HEK293 (cell line): Measurements from ENCODE around the gene GPHB5.

ENCODE experiments used
- CTCF ChIA-PET: fragments of 350-600 bp; formaldehyde crosslinking; extraction: SDS; loops from one replicate; lab custom pipeline; 2021; ENCODE audit warnings: antibody characterized with exemption; lab: Yijun Ruan, JAX
- POLR2A ChIA-PET: fragments of 300-600 bp; formaldehyde crosslinking; extraction: SDS; loops from one replicate; lab custom pipeline; 2020; ENCODE audit warnings: antibody characterized with exemption, inconsistent platforms; lab: Yijun Ruan, JAX
- H3K27ac ChIP-seq: fragments of 200-500 bp; sonication (Bioruptor generic); 2 replicates; pipeline ENCODE4 v1.5.1; 2014; ENCODE audit warnings: low read depth, low read length, control low read depth, inconsistent platforms; ENCODE audit errors: extremely low read depth
- H3K36me3 ChIP-seq, 2 experiments: fragments of 200-500 bp in 1 of 2; sonication (Bioruptor generic) in 1 of 2; 1 replicate in 1 of 2; 2 replicates in 1 of 2; pipeline ENCODE4 v1.5.1; 2014 to 2017; ENCODE audit warnings: inconsistent platforms in 2 of 2, low read length in 2 of 2; ENCODE audit not compliant: control insufficient read depth in 2 of 2, insufficient read depth in 1 of 2
- H3K4me1 ChIP-seq: fragments of 200-500 bp; sonication (Bioruptor generic); 2 replicates; pipeline ENCODE4 v1.5.1; 2014; ENCODE audit warnings: mild to moderate bottlenecking, low read length, inconsistent platforms; ENCODE audit not compliant: control insufficient read depth, insufficient read depth
- H3K4me3 ChIP-seq: 2 replicates; pipeline ENCODE4 v1.5.1; 2011; ENCODE audit warnings: low read depth, mild to moderate bottlenecking, control low read depth, low read length, moderate library complexity
- H3K9me3 ChIP-seq: fragments of 200-500 bp; sonication (Bioruptor generic); 2 replicates; pipeline ENCODE4 v1.5.1; 2014; ENCODE audit warnings: low read depth, low read length, inconsistent platforms; ENCODE audit not compliant: control insufficient read depth, insufficient read depth
- RBAK ChIP-seq: fragments of 450-650 bp; formaldehyde crosslinking; IDR thresholded peaks from 2 replicates; pipeline ENCODE4 v1.5.1; 2016; ENCODE audit warnings: missing biosample characterization, missing genetic modification characterization
- REPIN1 ChIP-seq: fragments of 450-650 bp; formaldehyde crosslinking; IDR thresholded peaks from 2 replicates; pipeline ENCODE4 v1.5.1; 2017; ENCODE audit warnings: missing biosample characterization, missing genetic modification characterization, low read depth
- SCRT2 ChIP-seq: fragments of 450-650 bp; formaldehyde crosslinking; IDR thresholded peaks from 2 replicates; pipeline ENCODE4 v1.5.1; 2016; ENCODE audit warnings: missing biosample characterization, missing genetic modification characterization
- ZBTB17 ChIP-seq: fragments of 450-650 bp; formaldehyde crosslinking; IDR thresholded peaks from 2 replicates; pipeline ENCODE4 v1.5.1; 2016; ENCODE audit warnings: missing biosample characterization, missing genetic modification characterization
- ZBTB49 ChIP-seq: fragments of 450-650 bp; formaldehyde crosslinking; IDR thresholded peaks from 2 replicates; pipeline ENCODE4 v1.5.1; 2016; ENCODE audit warnings: missing biosample characterization, missing genetic modification characterization, low read depth
- ZNF112 ChIP-seq: fragments of 450-650 bp; formaldehyde crosslinking; IDR thresholded peaks from 2 replicates; pipeline ENCODE4 v1.5.0; 2017; ENCODE audit warnings: missing biosample characterization, missing genetic modification characterization
- ZNF239 ChIP-seq: fragments of 450-650 bp; formaldehyde crosslinking; IDR thresholded peaks from 2 replicates; pipeline ENCODE4 v1.5.1; 2016; ENCODE audit warnings: missing biosample characterization, missing genetic modification characterization
- ZNF335 ChIP-seq: fragments of 450-650 bp; formaldehyde crosslinking; conservative IDR thresholded peaks from 2 replicates; pipeline ENCODE4 v1.5.1; 2016; ENCODE audit warnings: missing biosample characterization, missing genetic modification characterization
- ZNF350 ChIP-seq: fragments of 450-650 bp; formaldehyde crosslinking; IDR thresholded peaks from 2 replicates; pipeline ENCODE4 v1.5.0; 2017; ENCODE audit warnings: missing biosample characterization, mild to moderate bottlenecking, missing genetic modification characterization
- ZNF391 ChIP-seq: fragments of 450-650 bp; formaldehyde crosslinking; IDR thresholded peaks from 2 replicates; pipeline ENCODE4 v1.5.1; 2016; ENCODE audit warnings: low read depth, missing biosample characterization, missing genetic modification characterization, borderline replicate concordance
- ZNF473 ChIP-seq: fragments of 450-650 bp; formaldehyde crosslinking; IDR thresholded peaks from 2 replicates; pipeline ENCODE4 v1.5.1; 2017; ENCODE audit warnings: missing biosample characterization, missing genetic modification characterization
- ZNF514 ChIP-seq: fragments of 450-650 bp; formaldehyde crosslinking; IDR thresholded peaks from 2 replicates; pipeline ENCODE4 v1.5.1; 2016; ENCODE audit warnings: missing biosample characterization, missing genetic modification characterization
- ZNF548 ChIP-seq: fragments of 450-650 bp; formaldehyde crosslinking; IDR thresholded peaks from 2 replicates; pipeline ENCODE4 v1.5.1; 2016; ENCODE audit warnings: missing biosample characterization, missing genetic modification characterization
- ZNF571 ChIP-seq: fragments of 450-650 bp; formaldehyde crosslinking; IDR thresholded peaks from 2 replicates; pipeline ENCODE4 v1.5.0; 2017; ENCODE audit warnings: missing biosample characterization, missing genetic modification characterization
- ZNF623 ChIP-seq: fragments of 450-650 bp; formaldehyde crosslinking; IDR thresholded peaks from 2 replicates; pipeline ENCODE4 v1.5.1; 2016; ENCODE audit warnings: missing biosample characterization, missing genetic modification characterization
- ZNF658 ChIP-seq: fragments of 450-650 bp; formaldehyde crosslinking; IDR thresholded peaks from 2 replicates; pipeline ENCODE4; 2016; ENCODE audit warnings: missing biosample characterization, missing genetic modification characterization
- ZNF704 ChIP-seq: fragments of 450-650 bp; formaldehyde crosslinking; IDR thresholded peaks from 2 replicates; pipeline ENCODE4 v1.5.1; 2016; ENCODE audit warnings: missing biosample characterization, missing genetic modification characterization
- ZSCAN23 ChIP-seq: fragments of 450-650 bp; formaldehyde crosslinking; IDR thresholded peaks from 2 replicates; pipeline ENCODE4 v1.5.1; 2016; ENCODE audit warnings: missing biosample characterization, missing genetic modification characterization
- TF ChIP-seq, protein P1 (sequence below): fragments of 450-650 bp; formaldehyde crosslinking; IDR thresholded peaks from 2 replicates; pipeline ENCODE4 v1.5.1; 2016; ENCODE audit warnings: missing biosample characterization, missing genetic modification characterization
- TF ChIP-seq, protein P2 (sequence below): fragments of 450-650 bp; formaldehyde crosslinking; IDR thresholded peaks from 2 replicates; pipeline ENCODE4 v1.5.1; 2016; ENCODE audit warnings: missing biosample characterization, missing genetic modification characterization
- TF ChIP-seq, protein P3 (sequence below): fragments of 450-650 bp; formaldehyde crosslinking; IDR thresholded peaks from 2 replicates; pipeline ENCODE4 v1.5.1; 2016; ENCODE audit warnings: missing biosample characterization, missing genetic modification characterization

The GPHB5 gene

DNA sequence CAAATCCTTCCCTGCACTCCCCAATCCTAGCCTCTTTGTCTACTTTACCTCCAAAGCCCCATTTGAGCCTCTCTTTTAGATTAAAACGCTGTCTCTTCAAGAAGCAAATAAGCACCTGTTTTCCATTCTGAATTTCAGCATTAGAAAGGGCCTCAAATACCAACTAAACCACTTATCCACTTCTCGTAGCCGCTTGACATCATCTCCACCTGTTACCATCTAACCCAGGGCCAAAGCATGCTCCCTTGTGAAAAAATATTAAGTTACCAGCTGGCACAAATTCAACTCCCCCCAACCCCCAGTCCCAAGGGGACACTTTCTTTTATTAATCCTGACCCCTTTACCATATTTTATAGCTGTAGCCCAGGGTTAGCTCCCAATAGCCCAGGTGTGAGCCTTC lies 43.1 kb downstream of the GPHB5 start:
- no peak for TF ChIP-seq ZNF239 (tag by site-specific recombination)
- TF ChIP-seq SCRT2 (tag by site-specific recombination): peak; percentile 79
- TF ChIP-seq, protein P1, sequence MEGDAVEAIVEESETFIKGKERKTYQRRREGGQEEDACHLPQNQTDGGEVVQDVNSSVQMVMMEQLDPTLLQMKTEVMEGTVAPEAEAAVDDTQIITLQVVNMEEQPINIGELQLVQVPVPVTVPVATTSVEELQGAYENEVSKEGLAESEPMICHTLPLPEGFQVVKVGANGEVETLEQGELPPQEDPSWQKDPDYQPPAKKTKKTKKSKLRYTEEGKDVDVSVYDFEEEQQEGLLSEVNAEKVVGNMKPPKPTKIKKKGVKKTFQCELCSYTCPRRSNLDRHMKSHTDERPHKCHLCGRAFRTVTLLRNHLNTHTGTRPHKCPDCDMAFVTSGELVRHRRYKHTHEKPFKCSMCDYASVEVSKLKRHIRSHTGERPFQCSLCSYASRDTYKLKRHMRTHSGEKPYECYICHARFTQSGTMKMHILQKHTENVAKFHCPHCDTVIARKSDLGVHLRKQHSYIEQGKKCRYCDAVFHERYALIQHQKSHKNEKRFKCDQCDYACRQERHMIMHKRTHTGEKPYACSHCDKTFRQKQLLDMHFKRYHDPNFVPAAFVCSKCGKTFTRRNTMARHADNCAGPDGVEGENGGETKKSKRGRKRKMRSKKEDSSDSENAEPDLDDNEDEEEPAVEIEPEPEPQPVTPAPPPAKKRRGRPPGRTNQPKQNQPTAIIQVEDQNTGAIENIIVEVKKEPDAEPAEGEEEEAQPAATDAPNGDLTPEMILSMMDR (tag by site-specific recombination): no peak
- TF ChIP-seq ZNF571 (tag by site-specific recombination): no peak
- TF ChIP-seq ZNF704: no peak
- TF ChIP-seq ZNF391 (tag by site-specific recombination): no peak
- H3K27ac ChIP-seq: no peak overlapping the region
- ChIA-PET CTCF (interaction anchor here (0.6 to 4.5 kb wide), 13 partner anchors 7 to 1382 kb away, joined by 3 to 29 read pairs (median 3); no protein-coding TSS in a partner anchor), POLR2A (no interaction called here)
- no peak overlapping the region for H3K4me3 ChIP-seq
- no peaks in the 10 kb centered on the region for H3K9me3 ChIP-seq
- H3K4me1 ChIP-seq: no peaks in the 10 kb centered on the region
- H3K36me3 ChIP-seq: no peaks in the 10 kb centered on the region

DNA sequence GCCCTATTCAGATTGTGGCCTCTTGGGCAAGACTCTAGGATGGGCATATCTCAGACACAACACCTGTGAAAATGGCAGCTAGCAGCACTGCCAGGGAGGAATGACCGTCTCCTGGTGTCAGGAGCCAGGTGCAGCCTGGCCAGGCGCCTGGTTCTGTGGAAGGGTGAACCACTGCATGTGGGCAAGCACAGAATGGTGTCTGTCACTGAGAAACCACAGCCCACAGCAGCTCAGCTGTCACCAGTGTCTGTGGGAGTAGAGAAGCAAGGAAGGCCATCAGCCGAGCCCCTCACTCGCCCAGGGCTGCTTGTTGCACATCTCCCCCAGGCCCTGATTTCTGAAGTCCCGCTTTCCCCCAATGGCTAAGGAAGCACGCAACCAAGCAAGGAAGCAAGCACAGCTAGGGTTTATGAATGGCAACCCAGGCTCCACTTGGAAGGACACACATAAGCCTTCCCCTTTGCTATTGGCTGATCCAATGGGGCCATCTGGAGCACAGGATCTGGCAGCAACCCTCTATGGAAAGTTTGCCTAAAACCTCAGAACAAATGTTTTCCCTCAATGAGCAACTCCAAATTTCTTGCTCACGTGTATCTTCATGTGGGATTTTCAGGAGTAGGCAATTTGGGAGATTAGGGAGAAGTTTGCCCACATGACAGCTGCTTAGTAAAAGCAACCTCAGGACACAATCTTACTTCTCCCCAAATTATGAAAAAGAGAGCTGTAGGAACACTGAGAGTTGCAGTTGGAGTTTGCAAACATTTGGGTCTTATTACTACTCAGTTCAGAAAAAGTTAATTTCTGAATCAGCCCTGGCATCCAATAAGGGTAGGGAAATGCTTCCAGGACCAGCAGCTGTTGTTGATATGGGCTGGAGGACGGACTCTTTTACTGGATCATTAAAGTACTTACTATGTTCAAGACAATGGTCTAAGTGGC lies 44.7 kb downstream of the GPHB5 start:
- no peak for TF ChIP-seq ZNF473 (tag by site-specific recombination)
- TF ChIP-seq ZNF623: no peak
- TF ChIP-seq ZBTB17 (tag by site-specific recombination): no peak
- TF ChIP-seq ZSCAN23 (tag by site-specific recombination): no peak
- TF ChIP-seq RBAK (tag by site-specific recombination): no peak
- TF ChIP-seq, protein P2, sequence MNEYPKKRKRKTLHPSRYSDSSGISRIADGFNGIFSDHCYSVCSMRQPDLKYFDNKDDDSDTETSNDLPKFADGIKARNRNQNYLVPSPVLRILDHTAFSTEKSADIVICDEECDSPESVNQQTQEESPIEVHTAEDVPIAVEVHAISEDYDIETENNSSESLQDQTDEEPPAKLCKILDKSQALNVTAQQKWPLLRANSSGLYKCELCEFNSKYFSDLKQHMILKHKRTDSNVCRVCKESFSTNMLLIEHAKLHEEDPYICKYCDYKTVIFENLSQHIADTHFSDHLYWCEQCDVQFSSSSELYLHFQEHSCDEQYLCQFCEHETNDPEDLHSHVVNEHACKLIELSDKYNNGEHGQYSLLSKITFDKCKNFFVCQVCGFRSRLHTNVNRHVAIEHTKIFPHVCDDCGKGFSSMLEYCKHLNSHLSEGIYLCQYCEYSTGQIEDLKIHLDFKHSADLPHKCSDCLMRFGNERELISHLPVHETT: no peak
- no peak for TF ChIP-seq REPIN1 (tag by site-specific recombination)
- TF ChIP-seq, protein P3, sequence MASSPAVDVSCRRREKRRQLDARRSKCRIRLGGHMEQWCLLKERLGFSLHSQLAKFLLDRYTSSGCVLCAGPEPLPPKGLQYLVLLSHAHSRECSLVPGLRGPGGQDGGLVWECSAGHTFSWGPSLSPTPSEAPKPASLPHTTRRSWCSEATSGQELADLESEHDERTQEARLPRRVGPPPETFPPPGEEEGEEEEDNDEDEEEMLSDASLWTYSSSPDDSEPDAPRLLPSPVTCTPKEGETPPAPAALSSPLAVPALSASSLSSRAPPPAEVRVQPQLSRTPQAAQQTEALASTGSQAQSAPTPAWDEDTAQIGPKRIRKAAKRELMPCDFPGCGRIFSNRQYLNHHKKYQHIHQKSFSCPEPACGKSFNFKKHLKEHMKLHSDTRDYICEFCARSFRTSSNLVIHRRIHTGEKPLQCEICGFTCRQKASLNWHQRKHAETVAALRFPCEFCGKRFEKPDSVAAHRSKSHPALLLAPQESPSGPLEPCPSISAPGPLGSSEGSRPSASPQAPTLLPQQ (tag by site-specific recombination): no peak
- no peak for TF ChIP-seq ZNF514 (tag by site-specific recombination)
- TF ChIP-seq ZNF350 (tag by site-specific recombination): no peak
- TF ChIP-seq ZNF548: no peak
- TF ChIP-seq ZNF658 (tag by site-specific recombination): no peak
- TF ChIP-seq ZNF335 (tag by site-specific recombination): no peak
- TF ChIP-seq ZBTB49 (tag by site-specific recombination): no peak
- TF ChIP-seq ZNF112 (tag by site-specific recombination): no peak
- Histone ChIP-seq H3K9me3 (no peaks in the 10 kb centered on the region), H3K4me1 (no peaks in the 10 kb centered on the region), H3K36me3 (no peaks in the 10 kb centered on the region), H3K4me3 (no peak overlapping the region), H3K27ac (no peak overlapping the region)
- POLR2A ChIA-PET: no interaction called here
- CTCF ChIA-PET: interaction anchor here (0.5 to 4.5 kb wide), 3 partner anchors 100 to 1345 kb away, joined by 3 to 29 read pairs (median 3); no protein-coding TSS in a partner anchor
